HEK293T (cell line): Measurements from ENCODE around the gene MYO7B.

Source experiments
- NFRKB ChIP-seq: fragments of 450-650 bp; IDR thresholded peaks from 2 replicates; pipeline ENCODE4 v1.6.1; 2016; ENCODE audit warnings: mild to moderate bottlenecking, moderate library complexity
- SP1 ChIP-seq: fragments of 450-650 bp; IDR thresholded peaks from 2 replicates; pipeline ENCODE4 v1.6.1; 2017
- SUZ12 ChIP-seq: fragments of 450-650 bp; IDR thresholded peaks from 2 replicates; pipeline ENCODE4 v1.6.1; 2016; ENCODE audit warnings: mild to moderate bottlenecking

DNA sequence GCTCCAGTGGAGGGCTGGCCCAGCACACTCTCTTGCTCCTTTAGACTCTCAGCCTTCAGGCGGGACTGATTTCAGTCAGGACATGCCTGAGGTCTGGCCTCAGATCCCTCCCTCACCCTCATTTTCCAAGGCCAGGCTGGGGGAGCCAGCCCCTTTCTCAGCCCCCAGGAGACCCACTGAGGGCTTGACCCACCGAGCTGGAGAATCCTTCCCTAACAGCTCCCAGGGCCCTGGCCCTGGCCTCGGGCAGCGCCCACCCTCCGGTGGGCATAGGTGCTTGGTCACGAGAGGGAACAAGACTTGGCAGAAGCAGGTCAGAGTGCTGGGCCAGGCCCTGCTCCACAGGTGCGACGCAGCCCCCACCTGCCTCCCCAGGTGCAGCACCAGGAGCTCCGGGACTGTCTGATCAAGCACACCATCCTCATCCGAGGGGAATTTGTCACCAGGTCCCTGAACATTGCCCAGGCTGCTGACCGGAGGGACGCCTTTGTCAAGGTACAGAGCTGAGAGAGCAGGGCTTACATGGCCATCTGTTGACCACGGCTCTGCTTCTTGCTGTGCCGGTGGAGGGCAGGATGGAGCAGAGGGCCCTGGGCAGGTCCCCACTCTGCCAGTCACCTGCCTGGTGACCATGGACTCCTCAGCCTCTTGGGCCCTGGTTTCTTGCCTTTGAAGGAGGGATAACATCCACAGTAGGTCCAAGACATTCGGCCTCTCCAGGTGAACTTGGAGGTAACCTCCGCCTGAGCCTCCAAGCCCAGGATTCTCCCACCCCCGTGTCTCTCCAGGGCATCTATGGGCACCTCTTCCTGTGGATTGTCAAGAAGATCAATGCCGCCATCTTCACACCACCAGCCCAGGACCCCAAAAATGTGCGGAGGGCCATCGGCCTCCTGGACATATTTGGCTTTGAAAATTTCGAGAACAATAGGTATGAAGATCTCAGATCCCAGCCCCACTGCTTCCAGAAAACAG is 46.3 kb downstream of the MYO7B start:
- TF ChIP-seq NFRKB (no peak), SUZ12 (no peak), SP1 (no peak)
